C4-2B (cell line): ENCODE data around the gene HOPX.

Experiments used
- ZFX ChIP-seq: fragments of 450-650 bp; IDR thresholded peaks from 2 replicates; pipeline ENCODE4 v1.6.1; 2017
- TF ChIP-seq, protein P1 (sequence below): fragments of 450-650 bp; conservative IDR thresholded peaks from 2 replicates; pipeline ENCODE4 v1.5.1; 2017; ENCODE audit warnings: mild to moderate bottlenecking

DNA sequence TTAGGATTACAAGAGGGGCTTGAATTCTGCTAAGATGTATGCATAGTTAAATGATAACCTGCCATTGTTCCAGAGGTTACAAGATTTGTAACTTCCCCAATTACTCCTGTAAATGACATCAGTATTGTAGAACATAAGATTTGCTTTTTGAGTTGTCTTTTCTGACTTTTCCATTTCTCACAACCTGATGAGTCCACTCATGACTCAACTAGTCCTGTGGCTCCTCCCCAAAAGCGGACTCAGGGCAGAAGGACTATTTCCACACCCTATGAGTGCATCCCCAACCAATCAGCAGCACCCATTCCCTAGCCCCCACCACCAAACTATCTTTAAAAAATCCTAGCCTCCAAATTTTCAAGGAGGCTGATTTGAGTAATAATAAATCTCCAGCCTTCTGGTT is 54.7 kb downstream of the HOPX start:
- TF ChIP-seq, protein P1, sequence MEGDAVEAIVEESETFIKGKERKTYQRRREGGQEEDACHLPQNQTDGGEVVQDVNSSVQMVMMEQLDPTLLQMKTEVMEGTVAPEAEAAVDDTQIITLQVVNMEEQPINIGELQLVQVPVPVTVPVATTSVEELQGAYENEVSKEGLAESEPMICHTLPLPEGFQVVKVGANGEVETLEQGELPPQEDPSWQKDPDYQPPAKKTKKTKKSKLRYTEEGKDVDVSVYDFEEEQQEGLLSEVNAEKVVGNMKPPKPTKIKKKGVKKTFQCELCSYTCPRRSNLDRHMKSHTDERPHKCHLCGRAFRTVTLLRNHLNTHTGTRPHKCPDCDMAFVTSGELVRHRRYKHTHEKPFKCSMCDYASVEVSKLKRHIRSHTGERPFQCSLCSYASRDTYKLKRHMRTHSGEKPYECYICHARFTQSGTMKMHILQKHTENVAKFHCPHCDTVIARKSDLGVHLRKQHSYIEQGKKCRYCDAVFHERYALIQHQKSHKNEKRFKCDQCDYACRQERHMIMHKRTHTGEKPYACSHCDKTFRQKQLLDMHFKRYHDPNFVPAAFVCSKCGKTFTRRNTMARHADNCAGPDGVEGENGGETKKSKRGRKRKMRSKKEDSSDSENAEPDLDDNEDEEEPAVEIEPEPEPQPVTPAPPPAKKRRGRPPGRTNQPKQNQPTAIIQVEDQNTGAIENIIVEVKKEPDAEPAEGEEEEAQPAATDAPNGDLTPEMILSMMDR: no peak
- TF ChIP-seq ZFX: no peak
